Measurements from ENCODE around the gene TUBB3. TPM values are rescaled to one million over a fixed set of nuclear protein-coding genes. Genes with fewer than 3 reads are reported as not detected.

Gene TUBB3
- total and polyA plus RNA-seq, 2 of the 8 experiments (the other 6 are each of a cell fraction or from before 2014, with no cell fraction given), result 275 to 393 TPM

- TF ChIP-seq CHD7 (IDR thresholded peaks at IDR 0.05; ENCODE audit: insufficient replicate concordance, low read length) (no peak), E2F6 (IDR thresholded peaks at IDR 0.05) (no peak), EP300 (IDR thresholded peaks at IDR 0.05; ENCODE audit: borderline replicate concordance in 1 of 2, low read depth in 2 of 2, low read length in 2 of 2) (no peak), TAF1 (IDR thresholded peaks at IDR 0.05; ENCODE audit: low read depth, low read length) (no peak), JUND (IDR thresholded peaks at IDR 0.05; ENCODE audit: low read length) (no peak), BCL11A (IDR thresholded peaks at IDR 0.05; ENCODE audit: low read depth in 2 of 2, low read length in 2 of 2) (no peak), KDM1A (IDR thresholded peaks at IDR 0.05; ENCODE audit: borderline replicate concordance, low read length) (no peak)
Observed at GRCh38 chr16:89906140-89907025, 16.8 kb upstream of the TUBB3 start (continued).
